ENCODE measurements around the gene UGT1A3. TPM values are rescaled to one million over a fixed set of nuclear protein-coding genes. Genes with fewer than 3 reads are reported as not detected.

The UGT1A3 gene
- total RNA-seq, 4 donors from 2014 or later: 2.6 to 3.2 (median 2.6) TPM; not detected in 1

- 93 to 97% methylated on average over 4 to 5 of the region's 5 CpGs for WGBS, 2 donors (ENCODE audit: low coverage in 1 of 2)
- in situ Hi-C loops (cut with MboI; ENCODE audit: low pct_ligation_motif_present in 1 of 4, low pct_unique_long_range_greater_than_20kb in 1 of 4, low sequenced_read_pairs in 3 of 4) (no loop called here), intact Hi-C loops (cut with DNase I; ENCODE audit: low total_unique reads) (no loop called here)
- Histone ChIP-seq H3K27ac (no peak overlapping the region), H3K36me3 (no peaks in the 10 kb centered on the region), H3K4me3 (no peak overlapping the region), H3K4me1 (no peaks in the 10 kb centered on the region), H3K9me3 (no peaks in the 10 kb centered on the region), H3K27me3 (no peaks in the 10 kb centered on the region)
- DNase-seq: no peak
- no peak for TF ChIP-seq POLR2AphosphoS5 (IDR thresholded peaks at IDR 0.05)
- TF ChIP-seq CTCF (IDR thresholded peaks at IDR 0.05): no peak
- TF ChIP-seq POLR2A (IDR thresholded peaks at IDR 0.05): no peak
Observed at GRCh38 chr2:233773854-233774253, 45.0 kb downstream of the UGT1A3 start.

DNA sequence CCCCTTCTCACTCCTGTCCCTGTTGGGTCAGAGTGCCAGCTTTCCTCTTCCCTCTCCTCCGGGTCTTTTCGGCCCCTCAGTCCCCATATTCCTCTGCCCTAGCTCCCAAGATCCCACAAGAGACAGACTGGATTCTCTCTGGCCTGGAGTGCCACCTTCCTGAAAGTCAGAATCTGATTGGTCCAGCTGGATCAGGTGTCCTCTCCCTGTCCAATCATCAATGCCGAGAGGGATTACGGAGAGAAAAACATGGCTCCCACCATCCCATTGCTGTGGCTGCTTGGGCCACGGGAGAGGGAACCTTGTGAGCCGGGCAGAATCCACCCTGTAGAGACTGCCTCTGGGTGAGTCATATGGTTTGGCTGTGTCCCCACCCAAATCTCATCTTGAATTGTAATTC lies 46.6 kb downstream of the UGT1A3 start:
- H3K36me3 ChIP-seq: no peaks in the 10 kb centered on the region
- intact Hi-C loops (cut with DNase I; ENCODE audit: low total_unique reads): no loop called here
- in situ Hi-C loops (cut with MboI; ENCODE audit: low pct_ligation_motif_present in 1 of 4, low pct_unique_long_range_greater_than_20kb in 1 of 4, low sequenced_read_pairs in 3 of 4): no loop called here
- 95 to 100% methylated on average over 2 to 6 of the region's 6 CpGs for WGBS, 2 donors (ENCODE audit: low coverage in 1 of 2)
- no peaks in the 10 kb centered on the region for H3K4me1 ChIP-seq
- no peak overlapping the region for H3K27ac ChIP-seq
- H3K4me3 ChIP-seq: no peak overlapping the region
- no peak for DNase-seq
- no peaks in the 10 kb centered on the region for H3K9me3 ChIP-seq
- H3K27me3 ChIP-seq: no peaks in the 10 kb centered on the region
- no peak for TF ChIP-seq POLR2AphosphoS5 (IDR thresholded peaks at IDR 0.05)
- no peak for TF ChIP-seq POLR2A (IDR thresholded peaks at IDR 0.05)
- TF ChIP-seq CTCF (IDR thresholded peaks at IDR 0.05): no peak
- no peak for TF ChIP-seq EP300 (IDR thresholded peaks at IDR 0.05; ENCODE audit: low read depth)

DNA sequence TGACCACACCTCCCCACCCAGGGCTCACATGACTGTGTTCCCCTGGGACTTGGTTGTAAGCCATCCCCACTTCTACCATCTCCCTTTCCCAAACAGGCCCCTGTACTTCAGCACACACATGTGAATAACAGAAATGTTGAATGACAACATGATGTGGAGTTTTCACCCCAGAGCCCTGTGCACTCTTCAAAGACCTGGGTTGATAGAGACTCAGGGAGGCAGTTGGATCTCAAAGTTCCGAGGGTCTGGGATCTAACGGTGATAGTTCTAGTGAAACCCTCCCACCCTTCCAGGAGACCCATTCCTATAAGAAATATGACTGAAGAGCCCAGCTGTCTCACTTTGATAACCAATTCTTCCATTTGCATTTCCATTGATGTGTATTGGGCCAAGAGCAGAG lies 49.2 kb downstream of the UGT1A3 start, which contains the start of gene MROH2A:
TSS of gene MROH2A (plus strand) at position 301 of the 400 bp plus-strand sequence. CDS start 1,029 bp downstream, outside the sequence.
- H3K27ac ChIP-seq: no peak within 1 kb of the TSS
- H3K36me3 ChIP-seq: no peaks in the 10 kb centered on the region
- no peaks in the 10 kb centered on the region for H3K4me1 ChIP-seq
- H3K9me3 ChIP-seq: no peaks in the 10 kb centered on the region
- 89% methylated on average over 2 of the region's 2 CpGs; no CpG with 5 or more reads in 1 of the 2 donors for WGBS, 2 donors (ENCODE audit: low coverage in 1 of 2)
- no peak within 1 kb of the TSS for H3K4me3 ChIP-seq
- no peaks in the 10 kb centered on the region for H3K27me3 ChIP-seq
- TF ChIP-seq POLR2A (IDR thresholded peaks at IDR 0.05): no peak
- TF ChIP-seq EP300 (IDR thresholded peaks at IDR 0.05; ENCODE audit: low read depth): no peak
- TF ChIP-seq CTCF (IDR thresholded peaks at IDR 0.05): no peak
- TF ChIP-seq POLR2AphosphoS5 (IDR thresholded peaks at IDR 0.05): no peak
- intact Hi-C loops (cut with DNase I; ENCODE audit: low total_unique reads) (no loop called here), in situ Hi-C loops (cut with MboI; ENCODE audit: low pct_ligation_motif_present in 1 of 4, low pct_unique_long_range_greater_than_20kb in 1 of 4, low sequenced_read_pairs in 3 of 4) (no loop called here)
- DNase-seq: no peak

- Histone ChIP-seq H3K27ac (no peak overlapping the region), H3K4me3 (no peak overlapping the region), H3K27me3 (peaks cover 2% of the 10 kb centered on the region), H3K4me1 (no peaks in the 10 kb centered on the region), H3K9me3 (no peaks in the 10 kb centered on the region), H3K36me3 (no peaks in the 10 kb centered on the region)
- in situ Hi-C loops (cut with MboI; ENCODE audit: low pct_ligation_motif_present in 1 of 4, low pct_unique_long_range_greater_than_20kb in 1 of 4, low sequenced_read_pairs in 3 of 4): no loop called here
- 91% methylated on average over 4 of the region's 4 CpGs; no CpG with 5 or more reads in 1 of the 2 donors for WGBS, 2 donors (ENCODE audit: low coverage in 1 of 2)
- TF ChIP-seq CTCF (IDR thresholded peaks at IDR 0.05): no peak
- TF ChIP-seq POLR2A (IDR thresholded peaks at IDR 0.05): no peak
- no peak for TF ChIP-seq POLR2AphosphoS5 (IDR thresholded peaks at IDR 0.05)
- TF ChIP-seq EP300 (IDR thresholded peaks at IDR 0.05; ENCODE audit: low read depth): no peak
- intact Hi-C loops (cut with DNase I; ENCODE audit: low total_unique reads): no loop called here
- DNase-seq: no peak
Observed at GRCh38 chr2:233779722-233780121, 50.9 kb downstream of the UGT1A3 start.
